DMS114 treated with DMSO at 0.1 percent for 48 hours (cell line): ENCODE results near the gene FAM210B.
"Not testable (repeated sequence)": the region's sequence is repeated elsewhere in the genome, so short reads cannot be mapped to it uniquely, and the experiment has no call there.

Experiments
- DNase-seq: peaks from one replicate; lab custom pipeline; 2025; ENCODE audit not compliant: unreplicated experiment; lab: John Stamatoyannopoulos, UW

FAM210B gene

DNA sequence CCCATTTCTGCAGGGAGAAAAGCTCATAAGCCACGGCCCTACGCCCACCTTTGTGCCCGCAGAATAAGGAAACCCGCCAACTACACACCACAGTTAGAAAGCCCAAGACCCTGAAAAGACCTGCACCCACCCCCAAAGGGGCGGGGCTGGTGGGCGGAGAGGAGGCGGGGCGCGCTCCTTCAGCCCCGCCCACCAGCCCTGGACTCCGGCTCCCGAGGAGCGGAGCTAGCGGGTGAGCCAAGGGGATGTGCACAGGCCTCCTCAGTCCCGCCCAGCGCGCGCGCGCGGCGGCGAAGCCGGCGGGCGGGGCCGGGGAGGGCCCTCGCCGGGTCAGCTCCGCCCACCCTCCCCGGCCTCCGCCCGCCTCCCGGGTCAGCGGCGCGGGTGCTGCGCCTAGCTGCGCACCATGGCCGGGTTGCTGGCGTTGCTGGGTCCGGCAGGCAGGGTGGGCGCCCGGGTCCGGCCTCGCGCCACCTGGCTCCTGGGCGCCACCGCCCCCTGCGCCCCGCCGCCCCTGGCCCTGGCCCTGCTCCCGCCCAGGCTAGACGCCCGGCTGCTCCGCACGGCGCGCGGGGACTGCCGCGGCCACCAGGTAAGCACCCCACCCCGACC is at the start of gene FAM210B:
FAM210B (plus strand) TSS at position 375 of the 612 bp plus-strand sequence; CDS start at position 407, 32 bp downstream.
- peak; percentile 75 for DNase-seq

- DNase-seq = no peak
These were observed 42.7 kb upstream of the FAM210B start for GRCh38 chr20:56316051-56316450.

DNA sequence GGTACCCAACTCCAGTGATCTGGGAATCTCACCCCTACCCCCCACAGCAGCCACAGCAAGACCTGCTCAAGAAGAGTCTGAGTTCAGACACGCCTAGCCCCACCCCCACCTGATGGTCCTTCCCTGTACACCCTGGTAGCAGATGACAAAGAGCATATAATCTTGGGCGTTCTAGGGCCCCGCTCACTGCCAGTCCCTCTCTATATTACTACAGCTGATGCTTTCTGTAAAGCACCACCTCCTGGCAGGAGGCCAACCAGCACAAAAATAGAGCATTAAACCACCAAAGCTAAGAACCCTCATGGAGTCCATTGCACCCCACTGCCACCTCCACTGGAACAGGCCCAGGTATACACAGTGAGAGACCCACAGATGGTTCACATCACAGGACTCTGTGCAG is 42.3 kb upstream of the FAM210B start:
- DNase-seq = no peak

GRCh38 chr20:56322681-56323080 is 36.1 kb upstream of the FAM210B start:
- DNase-seq = no peak

DNA sequence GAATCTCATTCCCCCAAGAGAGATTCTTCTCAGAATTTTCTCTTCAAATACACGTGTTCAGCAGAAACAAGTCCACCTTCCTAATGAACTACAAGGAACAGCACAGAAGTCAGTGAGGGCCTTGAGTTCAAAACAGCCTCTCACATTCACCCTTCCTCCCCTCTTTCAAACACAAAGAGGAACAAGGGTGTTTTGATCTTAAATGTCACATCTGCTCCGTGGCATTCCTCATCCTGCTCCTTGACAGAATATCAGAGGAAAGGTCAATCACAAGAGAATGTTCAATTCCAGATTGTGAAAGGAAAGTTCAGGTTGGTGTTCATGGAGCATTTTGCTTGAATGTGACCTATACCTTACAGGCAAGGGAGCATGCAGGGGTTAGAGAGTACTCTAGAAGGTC is 35.6 kb upstream of the FAM210B start:
- DNase-seq = no peak

DNA sequence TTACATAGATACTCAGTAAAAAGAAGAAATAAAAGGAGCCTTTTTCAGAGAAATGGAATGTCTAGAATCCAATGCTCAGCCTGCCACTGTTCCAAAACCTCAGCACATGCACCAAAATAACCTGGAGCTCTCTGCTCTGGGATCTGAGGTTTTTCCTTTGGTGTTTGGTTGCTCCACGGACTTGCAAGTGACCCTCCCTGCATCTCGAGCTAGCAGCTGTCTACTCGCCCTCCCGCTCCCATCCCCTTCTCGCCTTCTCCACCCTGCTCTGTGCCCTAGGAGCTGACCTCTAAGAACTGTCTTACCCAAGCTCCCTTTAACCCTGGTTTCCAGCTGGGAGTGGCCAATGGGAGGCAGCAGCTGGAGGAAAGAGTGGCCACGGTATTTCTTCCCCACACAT is 35.1 kb upstream of the FAM210B start:
- DNase-seq = no peak

DNA sequence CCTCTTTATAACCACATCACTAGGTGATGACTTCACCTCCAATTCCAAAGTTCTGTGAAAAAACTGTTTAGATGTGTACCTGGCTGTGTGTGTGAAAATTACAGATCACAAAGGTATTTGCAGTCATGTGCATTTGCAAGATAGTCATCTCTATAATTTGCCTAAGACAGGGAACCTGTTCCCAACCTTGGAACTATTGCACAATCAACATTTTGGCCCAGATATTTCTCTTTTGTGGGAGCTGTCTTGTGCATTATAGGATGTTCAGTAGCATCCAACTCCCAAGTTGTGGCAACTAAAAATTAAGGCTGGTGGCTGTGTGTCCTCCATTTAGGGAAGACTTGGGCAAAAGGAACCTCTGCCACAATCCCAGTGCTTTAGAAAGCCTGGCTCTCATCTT is 34.0 kb upstream of the FAM210B start:
- no peak for DNase-seq

- DNase-seq = no peak
These were observed 29.9 kb upstream of the FAM210B start for GRCh38 chr20:56328861-56329260.

- not testable (repeated sequence) for DNase-seq
These were observed 22.1 kb upstream of the FAM210B start for GRCh38 chr20:56336709-56337108.

GRCh38 chr20:56342783-56343182 is 16.0 kb upstream of the FAM210B start:
- DNase-seq = no peak

GRCh38 chr20:56343861-56344381 is 14.9 kb upstream of the FAM210B start:
- no peak for DNase-seq

DNA sequence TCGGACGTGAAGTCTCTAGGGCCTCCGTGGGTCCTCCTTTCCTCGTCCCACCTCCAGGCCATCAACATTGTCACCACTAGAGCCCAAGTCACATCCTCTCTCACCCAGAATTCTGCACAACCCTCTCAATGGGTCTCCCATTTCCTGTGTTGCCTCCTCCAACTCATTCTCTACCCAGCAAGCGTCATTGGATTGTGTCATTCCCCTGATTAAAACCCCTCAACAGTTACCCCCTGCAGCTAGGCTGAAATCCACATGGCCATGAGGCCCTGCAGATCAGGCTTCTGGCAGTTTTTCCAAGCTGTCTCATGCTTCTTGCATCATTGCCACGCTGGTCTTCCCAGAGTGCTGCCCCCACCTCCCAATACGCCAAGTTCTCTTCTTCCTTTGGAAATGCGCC is 12.9 kb upstream of the FAM210B start:
- no peak for DNase-seq

GRCh38 chr20:56347628-56348304 is 11.0 kb upstream of the FAM210B start:
- DNase-seq = no peak

DNA sequence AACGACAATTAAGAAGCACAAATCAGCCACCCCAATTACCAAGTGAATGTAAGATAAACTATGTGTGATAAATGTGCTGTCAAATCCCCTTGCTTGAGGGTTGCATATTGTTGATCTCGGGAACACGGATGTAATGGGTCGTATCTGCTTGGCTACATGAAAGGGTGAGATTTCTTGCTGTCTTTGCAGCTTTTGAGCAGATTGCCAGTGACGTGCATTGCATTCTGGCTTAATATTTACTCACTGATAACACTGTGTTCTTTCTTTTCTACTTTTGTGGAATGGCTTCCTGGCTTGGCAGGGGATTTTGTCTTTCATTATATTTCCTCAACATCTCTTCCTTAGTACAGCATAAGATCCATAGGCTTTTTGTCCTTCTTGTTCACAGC is 10.5 kb upstream of the FAM210B start:
- DNase-seq = no peak

DNA sequence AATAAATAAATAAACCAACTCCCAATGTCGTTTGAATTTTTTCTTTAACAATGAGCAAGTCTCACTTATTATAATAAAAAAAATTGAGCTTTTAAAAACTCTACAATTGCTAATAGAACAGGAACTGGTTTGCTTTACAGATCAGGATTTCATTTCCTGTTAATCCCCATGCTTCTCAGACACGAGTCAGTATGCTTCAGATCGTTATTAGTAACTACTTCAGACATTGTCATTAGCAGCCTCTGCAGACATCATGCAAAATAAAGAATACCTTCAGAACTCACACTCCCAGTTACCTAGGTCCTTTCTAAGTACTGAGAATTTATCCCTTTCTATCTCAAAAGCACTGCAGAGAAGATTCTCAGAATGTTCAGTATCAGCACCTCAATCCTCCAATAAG is 10.0 kb upstream of the FAM210B start:
- DNase-seq = no peak

DNA sequence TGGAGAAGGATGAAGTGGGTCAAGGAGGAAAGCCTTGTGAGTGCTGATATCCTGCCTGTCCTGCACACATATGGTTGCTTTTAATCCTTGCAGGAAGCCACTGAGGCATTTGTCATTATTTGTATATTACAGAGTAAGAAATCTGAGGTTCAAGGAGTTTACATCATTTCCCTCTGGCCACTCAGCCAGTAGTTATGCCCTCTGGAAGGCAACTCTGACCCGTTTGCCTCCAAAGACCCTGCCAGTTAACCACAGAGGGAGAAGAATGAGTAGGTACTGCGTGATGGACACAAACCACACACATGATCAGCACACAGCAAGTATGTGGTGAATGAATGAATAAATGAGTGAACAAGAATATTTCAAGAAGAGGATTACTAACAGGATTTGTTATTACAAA is 7.9 kb upstream of the FAM210B start:
- DNase-seq = no peak

- no peak for DNase-seq
These were observed 6.3 kb upstream of the FAM210B start for GRCh38 chr20:56352345-56353055.

- no peak for DNase-seq
These were observed 5.4 kb upstream of the FAM210B start for GRCh38 chr20:56353356-56353755.

DNA sequence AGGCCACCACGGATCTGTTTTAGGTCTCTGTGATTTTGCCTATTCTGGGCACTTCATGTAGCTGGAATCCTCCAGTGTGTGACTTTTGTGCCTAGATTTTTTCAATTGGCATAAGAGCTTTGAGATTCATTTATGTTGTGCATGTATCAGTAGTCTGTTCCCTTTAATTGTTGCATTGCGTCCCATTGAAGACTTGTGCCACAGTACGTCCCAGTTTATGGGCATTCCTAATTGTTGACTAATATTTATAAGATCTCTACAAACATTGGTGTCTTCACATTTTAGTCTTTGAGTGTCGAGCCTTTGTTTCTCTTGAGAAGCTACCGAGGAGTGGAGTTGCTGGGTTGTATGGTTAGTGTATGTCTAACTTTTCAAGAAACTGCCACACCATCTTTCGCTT is 704 bp upstream of the FAM210B start:
- no peak for DNase-seq

DNA sequence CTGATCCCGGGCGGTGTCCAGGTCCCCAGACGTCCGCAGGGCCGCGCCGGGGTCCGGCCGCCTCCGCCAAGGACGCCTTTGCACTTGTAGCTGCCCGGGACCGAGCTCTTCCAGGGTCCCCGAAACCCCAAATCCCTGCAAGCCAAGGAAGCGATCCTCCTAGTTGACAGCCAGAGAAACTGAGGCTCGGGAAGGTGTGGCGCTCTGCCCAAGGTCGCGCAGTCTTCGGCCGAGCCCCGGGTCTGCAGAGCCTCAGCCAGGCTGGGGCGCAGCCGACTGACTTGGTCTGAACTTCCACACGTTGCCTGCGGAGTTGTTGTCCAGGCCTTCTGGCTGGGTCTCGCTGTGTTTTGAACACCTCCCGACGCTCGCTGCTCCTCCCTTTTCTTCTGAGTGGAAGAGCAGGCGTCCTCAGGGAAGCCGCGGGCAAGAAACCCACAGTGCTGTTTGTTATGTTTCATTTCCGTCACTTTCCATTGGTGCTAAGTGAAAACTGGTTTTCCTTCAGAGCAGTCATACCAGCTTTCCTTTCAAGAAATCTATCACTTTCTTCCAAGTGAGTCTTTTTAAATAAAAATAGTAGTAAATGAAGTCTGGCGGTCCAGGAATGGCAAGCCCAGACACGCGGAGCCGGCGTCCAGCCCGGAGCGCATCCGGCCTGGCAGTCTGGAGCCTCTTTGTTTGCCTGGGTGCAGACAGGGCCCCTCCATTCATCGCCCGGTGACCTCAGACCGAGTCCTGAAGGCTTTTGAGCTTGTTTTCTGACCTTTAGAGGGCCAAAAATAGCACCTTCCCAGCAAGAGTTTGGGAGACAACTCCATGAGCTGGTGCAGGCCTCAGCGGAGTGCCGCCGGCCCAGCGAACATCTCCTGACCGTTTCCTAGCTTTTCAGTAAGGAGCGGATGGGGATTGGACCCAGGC is 698 bp downstream of the FAM210B start:
- DNase-seq = peak; percentile 16
